ENCODE data around the gene CDPF1. TPM values are rescaled to one million over a fixed set of nuclear protein-coding genes. Genes with fewer than 3 reads are reported as not detected.

Gene CDPF1
- total and polyA plus RNA-seq, 2 donors (not counting 3 experiments of a cell fraction or from before 2014, with no cell fraction given), result 9.7 to 9.9 TPM

DNA sequence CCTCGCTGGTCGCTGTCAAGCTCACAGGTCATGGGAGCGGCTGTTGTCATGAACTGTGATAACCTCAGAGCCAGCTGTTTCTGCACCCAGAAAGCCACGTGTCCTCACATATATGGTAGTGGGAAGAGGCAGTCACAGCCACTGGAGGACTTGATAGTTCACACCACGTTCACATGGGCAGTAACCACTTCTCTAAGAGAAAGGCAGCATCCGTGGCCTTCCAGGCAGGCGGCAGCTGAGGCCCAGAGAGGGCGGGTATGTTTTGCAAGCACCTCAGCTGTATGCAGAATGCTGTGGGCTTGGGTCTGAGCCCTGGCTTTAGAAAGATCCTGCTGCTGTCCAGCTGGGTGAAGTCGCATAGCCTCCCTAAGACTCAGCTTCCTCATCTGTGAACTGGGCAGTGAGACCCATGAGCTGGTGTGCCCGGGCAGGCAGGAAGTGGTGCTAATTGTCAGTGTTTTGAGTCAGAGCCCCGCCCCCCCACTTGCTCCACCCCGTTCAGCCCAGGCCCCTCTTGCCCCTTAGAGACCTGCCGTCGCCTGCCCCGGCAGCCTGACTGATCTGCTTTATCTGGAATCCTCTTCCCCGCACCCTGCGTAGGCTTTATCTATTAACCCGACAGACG lies 31.0 kb upstream of the CDPF1 start:
- DNase-seq (ENCODE audit: low read depth, low spot score) (no peak), FAIRE-seq (no peak)
- Histone ChIP-seq H4K20me1 (replicated peaks; ENCODE audit: control insufficient read depth, extremely low read depth, insufficient read depth, low read length) (no peaks in the 10 kb centered on the region), H3K27ac (ENCODE audit: insufficient read depth, low read depth, low read length) (no peak overlapping the region), H3K9ac (replicated peaks; ENCODE audit: extremely low read depth, insufficient read depth, low read length) (no peak overlapping the region), H3K9me1 (replicated peaks; ENCODE audit: control insufficient read depth, extremely low read depth, insufficient read depth, low read length) (no peaks in the 10 kb centered on the region), H3K79me2 (ENCODE audit: control insufficient read depth, insufficient read depth, low read length) (no peaks in the 10 kb centered on the region), H3K4me1 (ENCODE audit: control insufficient read depth, extremely low read depth, insufficient read depth, low read length) (no peaks in the 10 kb centered on the region), H3K36me3 (ENCODE audit: control insufficient read depth in 2 of 2, extremely low read depth in 1 of 2, insufficient read depth in 2 of 2, low read length in 2 of 2) (peaks cover 15 to 44% of the 10 kb centered on the region in 2 experiments), H3K4me2 (ENCODE audit: insufficient read depth, low read length) (no peak overlapping the region), H2AFZ (ENCODE audit: low read depth, low read length) (no peak overlapping the region), H3K9me3 (replicated peaks; ENCODE audit: control insufficient read depth, insufficient read depth, low read length) (no peaks in the 10 kb centered on the region), H3K27me3 (ENCODE audit: control insufficient read depth in 2 of 2, insufficient read depth in 2 of 2, low read length in 2 of 2) (no peaks in the 10 kb centered on the region), H3K4me3 (replicated peaks in 1 of 3; ENCODE audit: insufficient read depth in 1 of 3, low read depth in 1 of 3, low read length in 3 of 3) (no peak overlapping the region)
- TF ChIP-seq, protein P1, sequence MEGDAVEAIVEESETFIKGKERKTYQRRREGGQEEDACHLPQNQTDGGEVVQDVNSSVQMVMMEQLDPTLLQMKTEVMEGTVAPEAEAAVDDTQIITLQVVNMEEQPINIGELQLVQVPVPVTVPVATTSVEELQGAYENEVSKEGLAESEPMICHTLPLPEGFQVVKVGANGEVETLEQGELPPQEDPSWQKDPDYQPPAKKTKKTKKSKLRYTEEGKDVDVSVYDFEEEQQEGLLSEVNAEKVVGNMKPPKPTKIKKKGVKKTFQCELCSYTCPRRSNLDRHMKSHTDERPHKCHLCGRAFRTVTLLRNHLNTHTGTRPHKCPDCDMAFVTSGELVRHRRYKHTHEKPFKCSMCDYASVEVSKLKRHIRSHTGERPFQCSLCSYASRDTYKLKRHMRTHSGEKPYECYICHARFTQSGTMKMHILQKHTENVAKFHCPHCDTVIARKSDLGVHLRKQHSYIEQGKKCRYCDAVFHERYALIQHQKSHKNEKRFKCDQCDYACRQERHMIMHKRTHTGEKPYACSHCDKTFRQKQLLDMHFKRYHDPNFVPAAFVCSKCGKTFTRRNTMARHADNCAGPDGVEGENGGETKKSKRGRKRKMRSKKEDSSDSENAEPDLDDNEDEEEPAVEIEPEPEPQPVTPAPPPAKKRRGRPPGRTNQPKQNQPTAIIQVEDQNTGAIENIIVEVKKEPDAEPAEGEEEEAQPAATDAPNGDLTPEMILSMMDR (IDR thresholded peaks at IDR 0.05; ENCODE audit: extremely low read depth in 1 of 2, insufficient read depth in 1 of 2, low read depth in 1 of 2, low read length in 2 of 2), result no peak
- no peak for TF ChIP-seq GATA2 (IDR thresholded peaks at IDR 0.05; ENCODE audit: insufficient read depth, insufficient read length, low read depth, low read length)
- TF ChIP-seq EZH2 (IDR thresholded peaks at IDR 0.05; ENCODE audit: borderline replicate concordance, low read depth, low read length, severe bottlenecking), result no peak
- no peak for TF ChIP-seq FOS (IDR thresholded peaks at IDR 0.05; ENCODE audit: borderline replicate concordance, insufficient read depth, low read length)
- no peak for TF ChIP-seq MYC (IDR thresholded peaks at IDR 0.05; ENCODE audit: low read depth, low read length)
- TF ChIP-seq POLR2AphosphoS5 (IDR thresholded peaks at IDR 0.05; ENCODE audit: insufficient read depth, low read depth, low read length), result no peak
- TF ChIP-seq POLR2A (IDR thresholded peaks at IDR 0.05; ENCODE audit: low read depth, low read length), result no peak
- TF ChIP-seq JUN (IDR thresholded peaks at IDR 0.05; ENCODE audit: borderline replicate concordance, insufficient read depth, insufficient read length, low read depth), result no peak
- TF ChIP-seq, protein P2, sequence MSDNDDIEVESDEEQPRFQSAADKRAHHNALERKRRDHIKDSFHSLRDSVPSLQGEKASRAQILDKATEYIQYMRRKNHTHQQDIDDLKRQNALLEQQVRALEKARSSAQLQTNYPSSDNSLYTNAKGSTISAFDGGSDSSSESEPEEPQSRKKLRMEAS (IDR thresholded peaks at IDR 0.05; ENCODE audit: insufficient read depth, insufficient read length), result no peak
- BruUV-seq (replicated peaks), result no TSS peak
- intact Hi-C loops (cut with micrococcal nuclease) (no loop called here), dilution Hi-C loops (cut with MboI; ENCODE audit: extremely low pct_ligation_motif_present, low sequenced_read_pairs) (no loop called here)
- POLR2A ChIA-PET, result interaction anchor here (0.6 kb wide), 1 partner anchor 31 kb away, joined by 4 read pairs; the partner anchor contains the start of gene CDPF1
- CTCF ChIA-PET, result interaction anchor here (0.7 to 1.3 kb wide), 3 partner anchors 13 to 159 kb away, joined by 3 to 5 read pairs (median 4); partner anchors contain the start of gene TTC38

Measured in endothelial cell of umbilical vein (primary cell).